KG1 (cell line): Measurements from ENCODE around the gene TRPC3.
A peak's percentile ranks its signal among the peaks of the same experiment; 100 is the strongest.
"Not testable (repeated sequence)": the region's sequence is repeated elsewhere in the genome, so short reads cannot be mapped to it uniquely, and the experiment has no call there.

Experiments
- DNase-seq: peaks from one replicate; lab custom pipeline; 2025; lab: John Stamatoyannopoulos, UW

TRPC3 gene

GRCh38 chr4:121946644-121947043 lies 5.2 kb downstream of the TRPC3 start:
- no peak for DNase-seq

GRCh38 chr4:121943941-121944340 lies 7.9 kb downstream of the TRPC3 start:
- no peak for DNase-seq

- DNase-seq: no peak
Measured at GRCh38 chr4:121939690-121940089, 12.2 kb downstream of the TRPC3 start.

GRCh38 chr4:121938282-121939092 lies 13.4 kb downstream of the TRPC3 start:
- no peak for DNase-seq

GRCh38 chr4:121936101-121936500 lies 15.8 kb downstream of the TRPC3 start:
- DNase-seq: no peak

- DNase-seq: no peak
Measured at GRCh38 chr4:121934635-121935034, 17.2 kb downstream of the TRPC3 start.

- no peak for DNase-seq
Measured at GRCh38 chr4:121932212-121932974, 19.5 kb downstream of the TRPC3 start.

- no peak for DNase-seq
Measured at GRCh38 chr4:121930304-121930703, 21.6 kb downstream of the TRPC3 start.

GRCh38 chr4:121927948-121928347 lies 23.9 kb downstream of the TRPC3 start:
- DNase-seq: no peak

- not testable (repeated sequence) for DNase-seq
Measured at GRCh38 chr4:121926490-121926889, 25.4 kb downstream of the TRPC3 start.

- DNase-seq: no peak
Measured at GRCh38 chr4:121923306-121923705, 28.6 kb downstream of the TRPC3 start.

- no peak for DNase-seq
Measured at GRCh38 chr4:121913667-121914066, 38.2 kb downstream of the TRPC3 start.

GRCh38 chr4:121908346-121908745 lies 43.5 kb downstream of the TRPC3 start:
- no peak for DNase-seq

GRCh38 chr4:121900132-121900983 lies 51.5 kb downstream of the TRPC3 start:
- DNase-seq: peak; percentile 10

GRCh38 chr4:121898150-121898549 lies 53.7 kb downstream of the TRPC3 start:
- DNase-seq: no peak

GRCh38 chr4:121888134-121888533 lies 63.7 kb downstream of the TRPC3 start:
- DNase-seq: no peak

- DNase-seq: no peak
Measured at GRCh38 chr4:121885115-121885514, 66.7 kb downstream of the TRPC3 start.

GRCh38 chr4:121881158-121881557 lies 70.7 kb downstream of the TRPC3 start:
- DNase-seq: no peak

- DNase-seq: no peak
Measured at GRCh38 chr4:121879135-121879534, 72.7 kb downstream of the TRPC3 start.

- DNase-seq: no peak
Measured at GRCh38 chr4:121877041-121877773, 74.7 kb downstream of the TRPC3 start.

- no peak for DNase-seq
Measured at GRCh38 chr4:121876070-121876469, 75.8 kb downstream of the TRPC3 start.

- no peak for DNase-seq
Measured at GRCh38 chr4:121875652-121876051, 76.2 kb downstream of the TRPC3 start.
